Measurements from ENCODE around the gene ZNF57.
A peak's percentile ranks its signal among the peaks of the same experiment; 100 is the strongest.
"Not testable (repeated sequence)": the region's sequence is repeated elsewhere in the genome, so short reads cannot be mapped to it uniquely, and the experiment has no call there.

ZNF57 gene

DNA sequence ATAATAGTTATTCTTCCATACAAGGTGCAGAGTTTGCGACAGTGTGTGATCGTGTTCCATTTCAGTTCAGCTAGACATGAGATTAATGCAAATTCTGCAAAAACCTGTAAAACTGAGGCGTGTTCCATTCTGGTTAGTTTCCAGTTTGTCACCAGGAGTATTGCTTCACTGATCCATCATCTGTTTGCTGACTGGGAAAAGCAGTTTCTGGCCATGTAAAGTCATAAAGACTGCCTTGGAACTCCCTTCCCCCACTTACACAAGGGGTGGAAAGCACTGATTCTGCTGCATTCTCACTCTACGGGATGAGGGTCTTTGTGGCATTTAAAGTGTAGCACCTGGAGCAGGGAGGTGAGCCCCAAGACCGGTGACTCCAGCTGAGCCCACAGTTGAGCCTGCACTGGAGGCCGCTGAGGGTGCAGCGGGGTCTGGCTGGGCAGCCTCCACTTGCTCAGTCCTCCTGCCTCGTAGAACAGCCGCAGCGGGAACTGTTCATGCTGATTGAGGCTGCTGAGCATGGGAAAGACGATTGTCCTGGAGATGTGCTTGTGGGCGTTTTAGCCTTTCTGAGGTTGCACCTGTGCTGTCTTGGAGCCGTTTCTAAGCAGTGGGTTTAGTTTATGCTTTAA, 2.0 kb downstream of the ZNF57 start:
- DNase-seq = no peak

- not testable (repeated sequence) for DNase-seq
Observed at GRCh38 chr19:2903326-2903725, 2.6 kb downstream of the ZNF57 start.

- no peak for DNase-seq
Observed at GRCh38 chr19:2905918-2906519, 5.3 kb downstream of the ZNF57 start.

DNA sequence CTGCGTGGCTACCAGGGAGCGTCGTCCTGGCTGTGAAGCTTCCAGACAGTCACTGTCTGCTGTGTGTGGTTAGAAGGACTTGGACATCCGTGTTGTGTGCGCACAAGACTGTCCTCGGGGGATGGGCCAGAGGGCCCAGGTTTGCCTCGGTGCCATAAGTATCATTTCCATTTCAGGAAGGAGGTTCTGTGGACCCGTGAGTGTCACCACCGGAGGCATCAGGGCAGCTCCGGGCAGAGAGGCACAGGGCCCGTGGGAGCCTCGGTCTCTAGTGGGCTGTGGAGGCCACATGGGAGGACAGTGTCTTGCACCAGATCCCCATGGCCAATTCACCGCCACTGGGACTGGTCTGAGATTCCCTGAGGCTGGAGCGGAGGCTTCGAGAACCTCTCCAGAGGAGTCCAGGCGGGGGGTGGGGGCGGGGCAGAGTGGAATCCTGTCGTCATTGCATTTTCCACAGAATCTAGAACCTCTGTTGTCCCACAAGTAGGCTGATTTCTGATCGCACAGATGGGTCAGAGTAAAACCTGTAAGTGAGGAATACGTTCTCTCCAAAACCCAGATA, 6.0 kb downstream of the ZNF57 start:
- no peak for DNase-seq

DNA sequence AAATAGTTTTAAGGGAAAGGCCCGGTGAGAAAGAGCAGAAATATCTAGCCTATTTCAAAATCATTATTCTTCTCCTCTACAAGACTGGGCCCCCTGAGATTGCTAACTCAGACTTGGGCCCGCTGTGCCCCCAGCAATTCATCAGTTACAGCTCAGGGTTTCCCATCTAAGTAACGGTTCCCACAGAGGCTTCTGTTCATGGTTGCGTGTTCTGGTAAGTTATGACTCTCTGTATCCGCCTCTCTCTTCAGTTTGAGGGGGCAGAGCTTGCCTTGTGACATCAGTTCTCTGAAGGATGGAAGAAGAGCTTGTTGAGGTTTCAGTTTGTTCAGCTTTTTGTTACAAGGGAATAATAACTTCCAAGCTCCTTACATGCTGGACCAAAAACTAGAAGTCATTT, 11.6 kb downstream of the ZNF57 start:
- no peak for DNase-seq

DNA sequence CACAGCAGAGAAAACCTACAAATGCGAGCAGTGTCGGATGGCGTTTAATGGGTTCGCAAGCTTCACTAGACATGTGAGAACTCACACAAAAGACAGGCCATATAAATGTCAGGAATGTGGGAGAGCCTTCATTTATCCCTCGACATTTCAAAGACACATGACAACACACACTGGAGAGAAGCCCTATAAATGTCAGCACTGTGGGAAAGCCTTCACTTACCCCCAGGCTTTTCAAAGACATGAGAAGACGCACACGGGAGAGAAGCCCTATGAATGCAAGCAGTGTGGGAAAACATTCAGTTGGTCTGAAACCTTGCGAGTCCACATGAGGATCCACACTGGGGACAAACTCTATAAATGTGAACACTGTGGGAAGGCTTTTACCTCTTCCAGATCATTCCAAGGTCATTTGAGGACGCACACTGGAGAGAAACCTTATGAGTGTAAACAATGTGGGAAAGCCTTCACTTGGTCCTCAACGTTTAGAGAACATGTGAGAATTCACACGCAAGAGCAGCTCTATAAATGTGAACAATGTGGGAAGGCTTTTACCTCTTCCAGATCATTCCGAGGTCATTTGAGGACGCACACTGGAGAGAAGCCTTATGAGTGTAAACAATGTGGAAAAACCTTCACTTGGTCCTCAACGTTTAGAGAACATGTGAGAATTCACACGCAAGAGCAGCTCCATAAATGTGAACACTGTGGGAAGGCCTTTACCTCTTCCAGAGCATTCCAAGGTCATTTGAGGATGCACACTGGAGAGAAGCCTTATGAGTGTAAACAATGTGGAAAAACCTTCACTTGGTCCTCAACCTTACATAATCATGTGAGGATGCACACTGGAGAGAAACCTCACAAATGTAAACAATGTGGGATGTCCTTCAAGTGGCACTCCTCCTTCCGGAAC, 16.8 kb downstream of the ZNF57 start:
- DNase-seq = no peak

- no peak for DNase-seq
Observed at GRCh38 chr19:2922987-2923386, 22.3 kb downstream of the ZNF57 start.

DNA sequence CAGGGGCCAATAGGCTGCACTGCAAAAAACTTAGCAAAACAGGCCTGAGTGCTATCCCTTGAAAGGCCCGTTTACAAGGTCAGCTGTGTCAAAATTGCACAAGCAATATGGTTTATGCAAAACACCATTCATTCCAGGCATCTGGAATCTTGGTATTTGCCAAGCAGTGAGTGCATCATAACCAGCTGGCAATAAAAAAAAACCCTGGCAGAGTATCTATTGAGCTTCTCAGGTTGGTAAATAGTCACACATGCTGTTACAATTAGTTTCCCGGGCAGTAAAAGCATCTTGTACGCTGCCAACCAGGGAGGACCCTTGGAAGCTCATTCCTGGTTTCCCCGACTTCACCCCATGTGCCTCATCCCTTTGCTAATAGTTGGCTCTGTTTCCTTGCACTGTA, 22.8 kb downstream of the ZNF57 start:
- peak in 1 of 2 donors; percentile 8 for DNase-seq

- DNase-seq = no peak
Observed at GRCh38 chr19:2926341-2927031, 25.8 kb downstream of the ZNF57 start.

DNA sequence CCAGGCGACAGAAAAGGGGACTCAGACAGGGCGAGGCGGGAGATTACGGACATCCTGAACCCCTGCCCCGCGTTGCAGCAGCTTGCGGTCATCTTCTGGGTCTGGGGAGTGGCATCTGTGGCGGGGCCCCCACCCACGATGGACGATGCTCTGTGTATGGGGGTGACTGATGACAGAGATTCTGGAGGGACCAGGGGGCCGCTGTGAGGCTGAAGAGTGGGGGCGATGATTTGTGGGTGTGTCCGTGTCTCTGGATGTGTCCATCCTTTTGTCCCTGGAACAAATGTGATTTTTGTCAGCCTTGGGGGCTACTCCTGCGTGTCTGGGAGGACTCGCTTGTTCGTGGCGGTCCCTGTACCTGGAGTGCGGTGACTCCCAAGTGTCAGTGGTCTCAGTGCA, 26.3 kb downstream of the ZNF57 start:
- DNase-seq = no peak

DNA sequence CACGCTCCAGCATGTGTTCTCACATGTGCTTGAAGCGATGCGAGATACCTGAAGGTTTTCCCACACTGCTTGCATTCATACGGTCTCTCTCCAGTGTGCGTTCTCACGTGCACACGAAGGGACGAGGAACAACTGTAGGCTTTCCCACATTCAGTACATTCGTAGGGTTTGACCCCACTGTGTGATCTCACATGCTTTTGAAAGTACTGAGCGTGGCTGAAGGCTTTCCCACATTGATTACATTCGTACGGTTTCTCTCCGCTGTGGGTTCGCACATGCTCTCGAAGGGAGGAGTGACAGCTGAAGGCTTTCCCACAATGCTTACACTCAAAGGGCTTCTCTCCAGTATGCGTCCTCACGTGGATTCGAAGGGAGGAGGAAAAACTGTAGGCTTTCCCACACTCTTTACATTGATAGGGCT, 32.8 kb downstream of the ZNF57 start:
- no peak for DNase-seq

GRCh38 chr19:2935863-2936262, 35.1 kb downstream of the ZNF57 start:
- not testable (repeated sequence) for DNase-seq

DNA sequence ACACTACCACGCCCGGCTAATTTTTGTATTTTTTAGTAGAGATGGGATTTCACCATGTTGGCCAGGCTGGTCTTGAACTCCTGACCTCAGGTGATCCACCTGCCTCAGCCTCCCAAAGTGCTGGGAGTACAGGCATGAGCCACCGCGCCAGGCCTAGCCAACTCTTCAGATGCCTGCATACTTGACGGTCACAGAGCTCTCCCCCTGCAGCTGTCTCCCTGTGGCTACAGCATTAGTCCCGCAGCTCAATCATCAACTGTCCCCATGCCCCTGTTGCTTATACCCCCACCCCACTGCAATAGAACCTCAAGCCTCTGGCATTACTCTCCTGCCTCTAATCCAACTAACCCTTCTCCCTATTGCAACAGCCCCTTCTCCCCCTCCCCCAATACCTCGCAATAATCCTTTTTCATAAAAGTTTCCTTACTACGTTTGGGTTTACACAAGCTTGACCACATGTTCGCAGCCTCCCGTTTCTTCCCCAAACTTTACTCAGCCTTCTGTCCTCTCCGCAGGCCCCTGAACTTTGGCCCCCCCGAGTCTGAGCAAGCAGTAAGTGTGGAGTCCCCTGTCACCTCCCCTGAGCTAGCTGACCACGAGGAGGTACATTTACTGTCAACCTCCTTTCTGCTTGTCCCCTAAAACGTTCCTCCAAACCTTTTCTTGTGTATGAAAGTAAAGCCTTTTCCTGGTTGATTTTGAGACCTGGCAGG, 42.4 kb downstream of the ZNF57 start:
- no peak for DNase-seq

DNA sequence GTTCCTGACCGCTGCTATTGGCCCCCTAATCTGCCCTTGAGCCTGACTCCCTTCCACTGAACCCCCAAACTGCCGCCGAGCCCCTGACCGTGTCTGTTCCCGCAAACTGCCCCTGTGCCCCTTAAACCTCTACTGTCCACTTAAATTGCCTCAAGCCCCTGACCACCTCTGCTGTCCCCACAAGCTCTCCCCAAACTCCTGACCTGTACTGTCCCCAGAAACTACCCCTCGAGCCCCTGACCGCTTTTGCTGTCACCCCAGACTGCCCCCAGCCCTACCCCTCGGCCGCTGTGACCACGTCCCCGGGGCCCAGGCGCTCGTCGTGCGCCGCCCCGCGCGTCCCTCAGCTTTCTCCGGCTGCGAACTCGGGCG, 43.7 kb downstream of the ZNF57 start:
- DNase-seq = no peak

DNA sequence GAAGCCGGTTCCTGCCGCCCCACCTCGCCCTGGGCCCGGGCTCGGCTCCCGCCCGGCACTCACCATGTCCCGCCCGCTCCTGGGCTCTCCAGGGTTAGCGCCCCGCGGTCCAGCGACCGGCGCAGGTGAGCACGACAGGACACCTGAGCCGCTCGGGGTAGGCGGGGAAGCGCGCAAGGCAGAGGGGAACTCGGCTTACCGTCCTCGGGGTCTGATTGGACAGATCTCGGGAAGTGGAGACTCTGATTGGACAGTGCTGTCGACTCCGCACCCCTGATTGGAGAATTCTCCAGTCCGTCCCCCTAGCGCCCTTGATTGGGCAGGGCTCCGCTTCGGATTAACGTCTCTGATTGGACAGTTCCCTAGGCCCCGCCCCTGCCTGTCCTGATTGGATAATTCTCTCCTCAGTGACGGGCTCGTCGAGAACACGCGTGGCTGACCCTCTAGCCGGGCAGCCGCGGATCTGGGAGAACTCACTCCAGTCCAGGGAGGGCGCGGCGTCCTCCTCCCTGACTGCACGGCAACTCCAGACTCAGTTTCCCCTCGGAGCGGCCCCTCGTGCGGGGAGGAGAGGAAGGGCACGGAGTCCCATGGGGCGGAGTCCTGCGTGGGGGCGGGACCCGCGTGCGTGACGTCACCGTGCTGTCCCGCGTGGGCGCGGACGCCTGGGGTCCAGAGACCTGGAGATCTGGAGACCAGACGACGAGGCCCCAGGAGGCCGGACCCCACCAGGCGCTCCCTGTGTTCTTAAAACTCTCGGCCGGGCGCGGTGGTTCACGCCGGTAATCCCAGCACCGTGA, 44.2 kb downstream of the ZNF57 start, which contains the start of gene ZNF77:
TSS of gene ZNF77 (minus strand) at position 197 of the 800 bp plus-strand sequence. CDS start at position 66, 131 bp downstream.
- DNase-seq = peak; percentile 97 to 98

GRCh38 chr19:2945575-2946184, 45.0 kb downstream of the ZNF57 start:
- DNase-seq = no peak

- no peak for DNase-seq
Observed at GRCh38 chr19:2949939-2950285, 49.2 kb downstream of the ZNF57 start.

GRCh38 chr19:2950286-2951124, 49.8 kb downstream of the ZNF57 start:
- peak; percentile 98 to 100 for DNase-seq

DNA sequence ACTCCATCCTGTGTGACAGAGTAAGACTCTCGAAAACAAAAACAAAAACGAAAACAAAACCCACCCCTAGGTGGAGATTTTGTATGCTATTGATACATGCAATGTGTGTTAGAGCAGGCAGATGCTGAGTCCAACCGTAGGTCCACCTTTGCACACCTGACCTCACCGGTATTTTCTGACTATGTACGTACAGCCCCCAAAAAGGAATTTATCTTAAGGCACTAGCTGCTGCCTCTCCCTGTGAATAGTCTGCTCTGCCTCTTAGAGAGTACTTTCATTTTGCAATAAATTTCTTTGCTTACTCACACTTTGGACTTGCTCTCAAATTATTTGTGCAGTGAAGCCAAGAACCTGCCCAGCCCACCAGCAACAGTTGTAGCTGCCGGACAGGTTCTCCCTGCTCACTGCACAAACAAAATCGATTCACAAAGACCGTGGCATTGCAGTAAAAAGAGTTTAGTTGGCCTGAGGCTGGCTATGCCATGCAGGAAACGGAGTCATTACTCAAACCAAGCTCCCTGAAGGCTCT, 52.3 kb downstream of the ZNF57 start:
- no peak for DNase-seq

DNA sequence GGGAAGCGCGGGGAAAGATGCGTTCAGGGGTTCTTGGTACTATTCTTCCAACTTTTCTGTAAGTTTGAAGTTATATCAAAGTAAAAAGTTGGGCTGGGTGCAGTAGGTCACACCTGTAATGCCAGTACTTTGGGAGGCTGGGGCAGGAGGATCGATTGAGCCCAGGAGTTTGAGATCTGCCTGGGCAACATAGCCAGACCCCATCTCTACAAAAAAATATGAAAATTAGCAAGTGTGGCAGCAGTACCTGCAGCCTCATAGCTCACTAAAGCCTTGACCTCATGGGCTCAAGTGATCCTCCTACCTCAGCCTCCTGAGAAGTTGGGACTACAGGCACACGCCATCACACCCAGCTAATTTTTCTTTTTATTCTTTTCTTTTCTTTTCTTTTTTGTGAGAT, 56.4 kb downstream of the ZNF57 start:
- DNase-seq = no peak

Measured in hippocampal formation (tissue), 2 donors.